Measurements from ENCODE around the gene WDR93.

The WDR93 gene

DNA sequence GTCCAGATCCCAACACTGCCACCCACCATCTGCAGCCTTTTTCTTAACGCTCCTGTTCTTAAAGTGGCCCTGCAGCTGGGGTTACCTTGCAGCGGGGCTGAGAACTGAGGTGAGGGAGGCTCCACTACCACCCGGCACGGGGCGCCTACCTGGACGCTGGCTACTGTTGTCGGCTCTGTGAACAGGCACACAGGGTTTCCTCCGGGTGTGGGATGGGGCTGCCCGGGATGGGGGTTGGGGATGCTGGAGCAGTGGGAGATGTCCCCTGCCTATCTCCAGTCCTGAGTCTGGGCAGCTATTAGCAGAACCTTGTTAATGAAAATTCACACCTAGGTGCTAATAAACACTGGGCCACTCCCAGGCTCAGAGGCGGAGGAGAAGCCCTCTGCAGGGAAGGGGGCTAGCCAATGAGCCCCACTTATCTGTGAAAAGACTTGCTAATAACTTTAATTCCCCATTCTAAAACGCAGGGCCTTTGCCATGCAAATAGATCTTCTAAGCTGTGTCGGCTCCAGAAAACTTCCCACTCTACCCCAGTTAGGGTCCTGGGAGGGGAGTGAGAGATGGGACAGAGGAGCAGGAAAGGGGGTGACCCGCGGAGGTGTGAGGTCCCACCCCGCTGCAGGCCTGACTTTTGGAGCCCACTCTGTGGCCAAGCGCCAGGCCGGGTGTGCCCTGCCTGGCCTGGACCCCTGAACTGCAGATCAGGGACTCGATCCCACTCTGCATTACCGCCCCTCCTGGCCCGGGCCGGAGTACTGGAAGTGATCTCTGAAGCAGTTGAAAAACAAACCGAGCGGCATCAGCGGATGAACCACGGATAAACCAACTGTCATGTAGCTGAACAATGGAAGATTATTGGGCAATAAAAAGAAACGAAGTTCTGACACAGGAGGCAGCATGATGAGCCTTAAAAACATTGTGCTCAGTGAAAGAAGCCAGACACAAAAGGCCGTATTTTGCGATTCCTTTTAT lies 57.4 kb downstream of the WDR93 start:
- Mint-ChIP-seq H3K27ac (no peak overlapping the region), H3K36me3 (peaks cover 15% of the 10 kb centered on the region), H3K4me3 (no peak overlapping the region), H3K9me3 (no peaks in the 10 kb centered on the region), H3K4me1 (peaks cover 6% of the 10 kb centered on the region)
- ATAC-seq: no peak
- no peak for DNase-seq (ENCODE audit: low spot score in 2 of 2)

GRCh38 chr15:89749054-89749453 lies 58.4 kb downstream of the WDR93 start:
- H3K36me3 Mint-ChIP-seq: peaks cover 15% of the 10 kb centered on the region
- no peaks in the 10 kb centered on the region for H3K9me3 Mint-ChIP-seq
- H3K4me3 Mint-ChIP-seq: peak overlapping the region; percentile 70
- peaks cover 6% of the 10 kb centered on the region for H3K4me1 Mint-ChIP-seq
- no peak for ATAC-seq
- no peak for DNase-seq (ENCODE audit: low spot score in 2 of 2)
- H3K27ac Mint-ChIP-seq: no peak overlapping the region

GRCh38 chr15:89749526-89749925 lies 58.9 kb downstream of the WDR93 start:
- Mint-ChIP-seq H3K9me3 (no peaks in the 10 kb centered on the region), H3K27ac (peak overlapping the region; percentile 78), H3K4me3 (peak overlapping the region; percentile 70), H3K36me3 (peaks cover 15% of the 10 kb centered on the region), H3K4me1 (peaks cover 6% of the 10 kb centered on the region)
- ATAC-seq (no peak), DNase-seq (ENCODE audit: low spot score in 2 of 2) (no peak)

DNA sequence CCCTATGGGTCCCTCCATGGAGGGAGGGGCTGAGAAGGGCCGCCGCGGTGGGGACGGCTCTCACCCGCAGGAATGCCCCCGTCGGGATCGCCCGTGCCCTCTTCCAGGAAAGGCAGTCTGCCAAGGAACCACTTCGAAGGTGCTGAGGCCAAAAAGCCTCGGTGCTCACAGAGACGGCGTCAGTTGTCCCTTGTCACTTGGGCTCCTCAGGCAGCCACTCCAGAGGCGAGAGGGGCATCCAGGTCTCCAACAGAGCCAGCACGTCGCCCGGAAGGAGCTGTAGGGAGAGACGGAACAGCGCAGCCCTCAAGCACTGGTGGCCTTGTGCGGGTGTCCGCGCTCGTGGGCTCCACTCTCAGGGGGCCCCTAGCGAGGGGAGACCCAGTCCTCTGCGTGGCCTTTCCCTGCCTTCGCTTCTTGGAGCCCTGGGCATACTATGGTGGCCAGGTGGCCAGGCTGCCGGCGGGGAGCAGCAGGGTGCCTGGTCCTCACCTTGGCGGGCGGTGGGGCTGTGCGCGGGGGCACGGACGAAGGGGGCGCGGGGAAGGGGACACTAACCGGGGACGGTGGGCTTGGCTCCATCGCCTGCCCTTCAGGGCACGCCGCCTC lies 59.4 kb downstream of the WDR93 start:
- H3K4me1 Mint-ChIP-seq: peaks cover 6% of the 10 kb centered on the region
- DNase-seq (ENCODE audit: low spot score in 2 of 2) (peak in 1 of 2 donors; percentile 63), ATAC-seq (peak; percentile 5)
- H3K9me3 Mint-ChIP-seq: no peaks in the 10 kb centered on the region
- peak overlapping the region; percentile 70 for H3K4me3 Mint-ChIP-seq
- peaks cover 15% of the 10 kb centered on the region for H3K36me3 Mint-ChIP-seq
- H3K27ac Mint-ChIP-seq: peak overlapping the region; percentile 78

- ATAC-seq (peak; percentile 93), DNase-seq (ENCODE audit: low spot score in 2 of 2) (peak; percentile 90 to 92)
- Mint-ChIP-seq H3K4me3 (peak within 1 kb of the TSS; percentile 70), H3K36me3 (peaks cover 15% of the 10 kb centered on the region), H3K27ac (peak within 1 kb of the TSS; percentile 78), H3K9me3 (no peaks in the 10 kb centered on the region), H3K4me1 (peaks cover 6% of the 10 kb centered on the region)
These were observed 60.2 kb downstream of the WDR93 start, which contains the start of gene MESP1 for GRCh38 chr15:89750560-89751542. MESP1 (minus strand) TSS chr15:89751249; CDS start chr15:89751231, 18 bp downstream.

DNA sequence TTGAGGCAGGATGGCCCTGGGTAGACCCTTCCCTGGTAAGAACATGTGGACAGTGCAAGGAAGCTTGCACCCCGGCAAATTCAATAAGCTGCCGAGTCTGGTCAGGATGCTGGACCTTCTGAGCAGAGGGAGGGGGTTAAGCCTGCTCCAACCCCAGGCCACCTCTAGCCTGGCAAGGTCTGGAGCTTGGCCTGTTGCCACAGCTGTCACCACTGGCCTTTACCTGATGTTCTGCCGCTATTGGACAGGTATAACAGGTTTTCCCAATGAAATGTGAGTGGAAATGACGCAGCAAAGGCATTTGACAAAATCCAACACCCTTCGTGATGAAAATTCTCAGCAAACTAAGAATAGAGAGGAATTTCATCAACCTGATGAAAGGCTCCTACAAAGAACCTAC lies 61.1 kb downstream of the WDR93 start:
- no peaks in the 10 kb centered on the region for H3K9me3 Mint-ChIP-seq
- peak overlapping the region; percentile 70 for H3K4me3 Mint-ChIP-seq
- DNase-seq (ENCODE audit: low spot score in 2 of 2) (no peak), ATAC-seq (no peak)
- peaks cover 6% of the 10 kb centered on the region for H3K4me1 Mint-ChIP-seq
- peaks cover 15% of the 10 kb centered on the region for H3K36me3 Mint-ChIP-seq
- no peak overlapping the region for H3K27ac Mint-ChIP-seq

DNA sequence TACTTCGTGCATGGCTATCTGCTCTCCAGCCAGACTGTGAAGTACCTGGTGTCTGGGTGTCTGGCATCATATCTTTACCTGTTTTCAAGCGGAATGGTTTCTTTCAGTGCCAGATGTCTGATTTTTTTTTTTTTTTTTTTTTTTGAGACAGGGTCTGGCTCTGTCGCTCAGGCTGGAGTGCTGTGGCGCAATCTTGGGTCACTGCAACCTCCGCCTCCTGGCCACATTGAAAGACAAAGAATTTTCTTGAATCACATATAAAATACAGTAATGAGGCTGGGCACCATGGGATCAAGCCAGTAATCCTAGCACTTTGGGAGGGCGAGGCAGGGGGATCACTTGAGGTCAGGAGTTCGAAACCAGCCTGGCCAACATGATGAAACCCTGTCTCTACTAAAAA lies 63.2 kb downstream of the WDR93 start:
- Mint-ChIP-seq H3K4me3 (no peak overlapping the region), H3K36me3 (peaks cover 15% of the 10 kb centered on the region), H3K27ac (no peak overlapping the region), H3K4me1 (peaks cover 6% of the 10 kb centered on the region), H3K9me3 (no peaks in the 10 kb centered on the region)
- DNase-seq (ENCODE audit: low spot score in 2 of 2) (no peak), ATAC-seq (no peak)

DNA sequence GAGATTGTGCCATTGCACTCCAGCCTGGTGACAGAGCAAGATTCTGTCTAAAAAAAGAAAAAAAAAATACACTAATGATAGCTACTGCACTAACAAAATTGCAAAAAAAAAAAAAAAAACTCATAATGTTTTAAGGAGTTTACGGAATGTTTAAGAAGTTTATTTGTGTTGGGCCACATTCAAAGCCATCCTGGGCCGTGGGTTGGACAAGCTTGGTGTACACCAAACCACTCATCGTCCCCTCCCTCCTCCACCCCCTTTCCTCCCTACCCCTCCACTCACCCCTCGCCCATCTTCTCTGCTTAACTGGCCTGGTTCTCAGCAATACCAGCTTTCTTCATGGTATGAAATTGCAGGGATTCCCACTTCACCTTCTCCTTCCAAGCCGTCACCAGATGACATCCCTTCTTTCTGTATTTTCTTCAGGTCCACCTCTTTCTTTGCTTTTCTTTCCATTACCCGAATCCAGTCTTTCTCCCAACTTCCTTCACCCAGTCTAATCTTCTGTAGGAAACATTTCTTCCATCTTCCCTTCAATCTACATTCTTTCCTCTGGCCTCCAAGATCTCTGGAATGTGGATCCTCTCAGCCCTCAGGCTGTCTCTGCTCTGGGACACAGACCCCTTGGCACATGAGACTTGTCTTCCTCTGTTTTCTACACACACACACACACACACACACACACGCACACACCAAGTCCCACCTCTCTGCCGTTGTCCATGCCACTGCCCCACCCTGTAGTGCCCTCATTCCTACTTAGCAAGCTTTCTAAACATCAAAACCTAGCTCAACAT lies 63.9 kb downstream of the WDR93 start:
- peaks cover 6% of the 10 kb centered on the region for H3K4me1 Mint-ChIP-seq
- H3K27ac Mint-ChIP-seq: no peak overlapping the region
- H3K36me3 Mint-ChIP-seq: peaks cover 14% of the 10 kb centered on the region
- H3K4me3 Mint-ChIP-seq: no peak overlapping the region
- H3K9me3 Mint-ChIP-seq: no peaks in the 10 kb centered on the region
- DNase-seq (ENCODE audit: low spot score in 2 of 2) (no peak), ATAC-seq (no peak)

DNA sequence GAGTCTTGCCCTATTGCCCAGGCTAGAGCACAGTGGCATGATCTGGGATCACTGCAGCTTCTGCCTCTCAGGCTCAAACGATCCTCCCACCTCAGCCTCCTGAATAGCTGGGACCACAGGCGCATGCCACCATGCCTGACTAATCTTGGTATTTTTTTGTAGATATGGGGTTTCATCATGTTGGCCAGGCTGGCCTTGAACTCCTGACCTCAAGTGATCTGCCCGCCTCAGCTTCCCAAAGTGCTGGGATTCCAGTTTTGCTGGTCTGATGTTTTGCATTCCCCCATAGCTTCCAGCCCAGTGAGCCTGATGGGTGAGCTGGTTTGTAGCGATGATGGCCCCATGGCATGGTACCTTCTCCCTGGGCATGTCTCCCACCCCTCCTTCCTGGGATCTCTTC lies 65.1 kb downstream of the WDR93 start:
- Mint-ChIP-seq H3K9me3 (no peaks in the 10 kb centered on the region), H3K27ac (no peak overlapping the region), H3K4me1 (peaks cover 7% of the 10 kb centered on the region), H3K4me3 (no peak overlapping the region), H3K36me3 (peaks cover 3% of the 10 kb centered on the region)
- ATAC-seq: no peak
- DNase-seq (ENCODE audit: low spot score in 2 of 2): no peak

DNA sequence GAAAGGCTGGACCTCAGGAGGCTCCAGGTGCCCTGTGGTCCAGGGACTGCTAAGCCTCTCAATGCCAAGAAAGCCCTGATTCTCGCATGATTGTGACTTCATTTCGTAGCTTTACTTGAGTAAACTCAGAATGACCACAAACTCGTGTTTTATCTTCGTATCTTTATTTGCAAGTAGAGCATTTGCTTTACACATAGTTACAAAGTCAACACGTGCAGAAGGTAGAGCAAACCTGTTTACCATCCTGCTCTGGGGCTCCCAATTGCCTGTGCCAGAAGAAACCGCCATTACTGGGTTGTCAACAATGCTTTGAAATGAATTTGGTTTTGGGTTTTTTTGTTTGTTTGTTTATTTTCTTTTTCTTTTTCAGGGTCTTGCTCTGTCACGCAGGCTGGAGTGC lies 66.3 kb downstream of the WDR93 start:
- DNase-seq (ENCODE audit: low spot score in 2 of 2) (no peak), ATAC-seq (no peak)
- no peaks in the 10 kb centered on the region for H3K9me3 Mint-ChIP-seq
- no peaks in the 10 kb centered on the region for H3K36me3 Mint-ChIP-seq
- peaks cover 7% of the 10 kb centered on the region for H3K4me1 Mint-ChIP-seq
- H3K4me3 Mint-ChIP-seq: no peak overlapping the region
- no peak overlapping the region for H3K27ac Mint-ChIP-seq

DNA sequence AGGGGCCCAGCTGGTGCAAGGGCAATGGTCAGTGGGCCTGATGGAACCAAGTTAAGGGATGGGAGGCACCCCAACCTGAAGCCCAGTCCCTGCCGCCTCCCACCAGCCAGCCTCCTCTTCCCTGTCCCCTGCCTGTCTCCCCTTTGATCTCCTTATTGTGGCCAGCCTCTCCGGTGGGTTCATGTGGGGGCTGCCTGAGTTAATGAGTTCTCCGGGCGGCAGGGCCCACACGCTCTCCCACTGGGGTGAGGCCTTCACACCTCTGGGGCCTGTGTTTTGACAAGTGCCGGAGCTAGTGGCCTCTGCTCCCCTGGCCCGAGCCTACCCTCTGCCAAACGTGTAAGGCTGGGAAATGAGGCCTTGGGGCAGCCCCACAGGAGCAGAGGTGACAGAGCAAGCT lies 67.7 kb downstream of the WDR93 start:
- Mint-ChIP-seq H3K4me1 (peaks cover 7% of the 10 kb centered on the region), H3K9me3 (no peaks in the 10 kb centered on the region), H3K4me3 (no peak overlapping the region), H3K27ac (no peak overlapping the region), H3K36me3 (no peaks in the 10 kb centered on the region)
- ATAC-seq (no peak), DNase-seq (ENCODE audit: low spot score in 2 of 2) (no peak)

GRCh38 chr15:89758981-89759380 lies 68.4 kb downstream of the WDR93 start:
- Mint-ChIP-seq H3K4me3 (no peak overlapping the region), H3K27ac (no peak overlapping the region), H3K36me3 (no peaks in the 10 kb centered on the region), H3K4me1 (peaks cover 7% of the 10 kb centered on the region), H3K9me3 (no peaks in the 10 kb centered on the region)
- DNase-seq (ENCODE audit: low spot score in 2 of 2) (no peak), ATAC-seq (no peak)

GRCh38 chr15:89759835-89760234 lies 69.2 kb downstream of the WDR93 start:
- H3K4me1 Mint-ChIP-seq: peaks cover 7% of the 10 kb centered on the region
- H3K27ac Mint-ChIP-seq: no peak overlapping the region
- no peaks in the 10 kb centered on the region for H3K36me3 Mint-ChIP-seq
- DNase-seq (ENCODE audit: low spot score in 2 of 2) (no peak), ATAC-seq (no peak)
- no peak overlapping the region for H3K4me3 Mint-ChIP-seq
- H3K9me3 Mint-ChIP-seq: no peaks in the 10 kb centered on the region

DNA sequence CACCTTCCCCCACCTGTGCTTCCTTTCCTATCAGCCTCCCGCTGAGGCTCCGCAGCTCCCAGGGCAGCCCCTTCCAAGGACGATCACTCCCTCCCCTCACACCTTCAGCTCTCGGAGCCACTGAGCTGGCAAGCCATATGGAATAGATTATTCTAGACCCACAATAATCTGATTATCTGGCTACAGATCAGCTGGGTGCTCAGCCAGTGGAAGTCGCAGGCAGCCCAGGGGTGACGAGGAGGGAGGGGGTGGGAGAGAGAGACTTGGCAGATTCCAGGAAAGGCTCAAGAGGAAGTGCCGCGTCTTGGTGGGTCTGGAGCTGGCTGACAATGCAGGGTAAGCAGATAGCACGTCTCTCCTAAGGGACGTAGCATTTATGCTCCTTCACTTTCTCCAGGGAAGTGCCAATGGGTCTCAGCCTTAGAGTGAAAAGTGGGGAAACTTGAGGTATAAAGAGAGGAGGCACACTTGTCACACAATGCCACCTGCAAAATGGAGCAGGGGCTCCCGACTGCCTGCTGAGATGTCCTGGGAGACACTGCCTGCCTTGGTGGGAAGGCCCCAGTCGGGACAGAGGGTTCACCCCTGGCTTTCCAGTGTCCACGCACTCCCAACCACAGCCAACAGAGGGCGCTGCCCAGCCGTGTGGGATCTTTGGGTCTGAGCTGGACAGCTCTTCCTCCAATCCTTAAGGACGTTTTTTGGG lies 69.8 kb downstream of the WDR93 start:
- ATAC-seq: peak; percentile 78
- Mint-ChIP-seq H3K9me3 (no peaks in the 10 kb centered on the region), H3K36me3 (no peaks in the 10 kb centered on the region), H3K4me1 (peaks cover 7% of the 10 kb centered on the region), H3K27ac (no peak overlapping the region), H3K4me3 (no peak overlapping the region)
- peak; percentile 78 to 90 for DNase-seq (ENCODE audit: low spot score in 2 of 2)
